Thymus (tissue), 11 donors: ENCODE measurements around the gene CYB561A3. TPM values are rescaled to one million over a fixed set of nuclear protein-coding genes. Genes with fewer than 3 reads are reported as not detected.
A peak's percentile ranks its signal among the peaks of the same experiment; 100 is the strongest.

Experiments
- DNase-seq, 9 donors: peaks; one replicate each; pipeline ENCODE4 v3.0.0-alpha.2; 2013; ENCODE audit warnings: low spot score in 9 of 9, low read depth in 6 of 9, missing footprints in 1 of 9
- H3K27ac ChIP-seq, 2 donors: one replicate each; pipeline ENCODE4 v1.5.1; 2013; ENCODE audit warnings: control low read depth in 1 of 2, low read depth in 1 of 2, low read length in 1 of 2, mild to moderate bottlenecking in 1 of 2, moderate library complexity in 1 of 2
- H3K27me3 ChIP-seq, 2 donors: one replicate each; pipeline ENCODE4 v1.5.1; 2013; ENCODE audit warnings: low read length in 1 of 2; ENCODE audit not compliant: control insufficient read depth in 2 of 2, insufficient read depth in 1 of 2
- H3K36me3 ChIP-seq, 2 donors: one replicate each; pipeline ENCODE4 v1.5.1; 2013; ENCODE audit warnings: low read length in 1 of 2, mild to moderate bottlenecking in 1 of 2, moderate library complexity in 1 of 2; ENCODE audit not compliant: control insufficient read depth in 2 of 2, insufficient read depth in 2 of 2
- H3K4me1 ChIP-seq, 2 donors: one replicate each; pipeline ENCODE4 v1.5.1; 2013; ENCODE audit warnings: low read length in 2 of 2; ENCODE audit not compliant: control insufficient read depth in 2 of 2, insufficient read depth in 2 of 2
- H3K4me3 ChIP-seq, 2 donors: one replicate each; pipeline ENCODE4 v1.5.1; 2013; ENCODE audit warnings: low read length in 2 of 2, control low read depth in 1 of 2, mild to moderate bottlenecking in 1 of 2
- H3K9me3 ChIP-seq, 2 donors: one replicate each; pipeline ENCODE4 v1.5.1; 2013; ENCODE audit warnings: low read length in 1 of 2, mild to moderate bottlenecking in 1 of 2; ENCODE audit not compliant: control insufficient read depth in 2 of 2, insufficient read depth in 1 of 2
- WGBS: extraction: QIAGEN DNeasy Blood & Tissue Kit; methylation state at CpG from one replicate; pipeline ENCODE4 v1.1.7; 2013; 5-methylcytosine and 5-hydroxymethylcytosine counted together
- polyA plus RNA-seq: library from polyadenylated mRNA; stranded (reverse); fragments of 200-250 nt; gene quantifications from one replicate; pipeline ENCODE4 v1.2.3, GENCODE V29; 2013
- total RNA-seq: library from RNA; stranded (reverse); fragments of 120-200 nt; gene quantifications from one replicate; pipeline ENCODE4 v1.2.4, GENCODE V29; 2013
- donor health status: healthy.

The CYB561A3 gene
- total and polyA plus RNA-seq, 2 donors: 16.0 to 20.5 TPM

GRCh38 chr11:61361237-61361740 lies 393 bp downstream of the CYB561A3 start:
- peak overlapping the region; percentile 95 to 99 for H3K27ac ChIP-seq
- no peaks in the 10 kb centered on the region for H3K27me3 ChIP-seq
- H3K9me3 ChIP-seq: no peaks in the 10 kb centered on the region
- H3K36me3 ChIP-seq: peaks cover 16 to 23% of the 10 kb centered on the region in 2 donors
- DNase-seq: peak in 2 of 9 donors; percentile 18 to 29
- H3K4me1 ChIP-seq: peaks cover 9 to 21% of the 10 kb centered on the region in 2 donors
- H3K4me3 ChIP-seq: peak overlapping the region; percentile 69 to 100
- WGBS: 6% methylated on average over 22 of the region's 22 CpGs

GRCh38 chr11:61359516-61359915 lies 2.2 kb downstream of the CYB561A3 start:
- DNase-seq: no peak
- no peaks in the 10 kb centered on the region for H3K27me3 ChIP-seq
- H3K4me3 ChIP-seq: no peak overlapping the region
- H3K27ac ChIP-seq: no peak overlapping the region
- peaks cover 9 to 21% of the 10 kb centered on the region in 2 donors for H3K4me1 ChIP-seq
- H3K36me3 ChIP-seq: peaks cover 7 to 13% of the 10 kb centered on the region in 2 donors
- no peaks in the 10 kb centered on the region for H3K9me3 ChIP-seq
- WGBS: 95% methylated on average over 6 of the region's 6 CpGs

- 98% methylated on average over 11 of the region's 11 CpGs for WGBS
- H3K27ac ChIP-seq: no peak overlapping the region
Observed at GRCh38 chr11:61358566-61358965, 3.1 kb downstream of the CYB561A3 start.

GRCh38 chr11:61357894-61358239 lies 3.8 kb downstream of the CYB561A3 start:
- no peaks in the 10 kb centered on the region for H3K9me3 ChIP-seq
- WGBS: 94% methylated on average over 6 of the region's 6 CpGs
- H3K4me3 ChIP-seq: no peak overlapping the region
- H3K27me3 ChIP-seq: no peaks in the 10 kb centered on the region
- DNase-seq: no peak
- H3K27ac ChIP-seq: no peak overlapping the region
- peaks cover 9 to 14% of the 10 kb centered on the region in 2 donors for H3K4me1 ChIP-seq
- H3K36me3 ChIP-seq: peaks cover 9 to 19% of the 10 kb centered on the region in 2 donors

More at GRCh38 chr11:61358566-61358965, 3.1 kb downstream of the CYB561A3 start:
- DNase-seq: no peak
- Histone ChIP-seq H3K4me1 (peaks cover 9 to 21% of the 10 kb centered on the region in 2 donors), H3K27me3 (no peaks in the 10 kb centered on the region), H3K4me3 (no peak overlapping the region), H3K36me3 (peaks cover 3 to 12% of the 10 kb centered on the region in 2 donors), H3K9me3 (no peaks in the 10 kb centered on the region)

- Histone ChIP-seq H3K36me3 (peaks cover 12 to 23% of the 10 kb centered on the region in 2 donors), H3K4me3 (no peak overlapping the region), H3K27me3 (no peaks in the 10 kb centered on the region), H3K9me3 (no peaks in the 10 kb centered on the region), H3K27ac (peak overlapping the region in 1 of 2 donors; percentile 47), H3K4me1 (peaks cover 6 to 10% of the 10 kb centered on the region in 2 donors)
- 79% methylated on average over 9 of the region's 9 CpGs for WGBS
- peak in 1 of 9 donors; percentile 29 for DNase-seq
Observed at GRCh38 chr11:61357233-61357893, 4.3 kb downstream of the CYB561A3 start.

- DNase-seq: no peak
Observed at GRCh38 chr11:61356706-61357105, 5.0 kb downstream of the CYB561A3 start.

GRCh38 chr11:61354208-61354607 lies 7.5 kb downstream of the CYB561A3 start:
- no peaks in the 10 kb centered on the region for H3K9me3 ChIP-seq
- 99% methylated on average over 2 of the region's 2 CpGs for WGBS
- no peak overlapping the region for H3K27ac ChIP-seq
- no peak overlapping the region for H3K4me3 ChIP-seq
- no peaks in the 10 kb centered on the region for H3K27me3 ChIP-seq
- H3K36me3 ChIP-seq: peaks cover 35 to 44% of the 10 kb centered on the region in 2 donors
- no peaks in the 10 kb centered on the region for H3K4me1 ChIP-seq
- no peak for DNase-seq

More at GRCh38 chr11:61356706-61357105, 5.0 kb downstream of the CYB561A3 start:
- Histone ChIP-seq H3K36me3 (peaks cover 15 to 25% of the 10 kb centered on the region in 2 donors), H3K9me3 (no peaks in the 10 kb centered on the region), H3K4me3 (no peak overlapping the region), H3K4me1 (peaks cover 6 to 10% of the 10 kb centered on the region in 2 donors), H3K27ac (peak overlapping the region in 1 of 2 donors; percentile 47), H3K27me3 (no peaks in the 10 kb centered on the region)
- WGBS: 99% methylated on average over 4 of the region's 4 CpGs

- H3K4me3 ChIP-seq: no peak overlapping the region
- no peak for DNase-seq
- H3K27ac ChIP-seq: no peak overlapping the region
- no peaks in the 10 kb centered on the region for H3K9me3 ChIP-seq
- no peaks in the 10 kb centered on the region for H3K4me1 ChIP-seq
- peaks cover 43 to 51% of the 10 kb centered on the region in 2 donors for H3K36me3 ChIP-seq
- H3K27me3 ChIP-seq: no peaks in the 10 kb centered on the region
- 96% methylated on average over 15 of the region's 15 CpGs for WGBS
Observed at GRCh38 chr11:61353131-61354067, 8.3 kb downstream of the CYB561A3 start.

GRCh38 chr11:61352038-61352437 lies 9.6 kb downstream of the CYB561A3 start:
- H3K9me3 ChIP-seq: no peaks in the 10 kb centered on the region
- H3K4me3 ChIP-seq: no peak overlapping the region
- DNase-seq: no peak
- H3K27ac ChIP-seq: no peak overlapping the region
- no peaks in the 10 kb centered on the region for H3K27me3 ChIP-seq
- H3K36me3 ChIP-seq: peaks cover 43 to 60% of the 10 kb centered on the region in 2 donors
- WGBS: 86% methylated on average over 8 of the region's 8 CpGs
- H3K4me1 ChIP-seq: no peaks in the 10 kb centered on the region
